ENCODE results near the gene PRCP.
"Not testable (repeated sequence)": the region's sequence is repeated elsewhere in the genome, so short reads cannot be mapped to it uniquely, and the experiment has no call there.

PRCP gene

DNA sequence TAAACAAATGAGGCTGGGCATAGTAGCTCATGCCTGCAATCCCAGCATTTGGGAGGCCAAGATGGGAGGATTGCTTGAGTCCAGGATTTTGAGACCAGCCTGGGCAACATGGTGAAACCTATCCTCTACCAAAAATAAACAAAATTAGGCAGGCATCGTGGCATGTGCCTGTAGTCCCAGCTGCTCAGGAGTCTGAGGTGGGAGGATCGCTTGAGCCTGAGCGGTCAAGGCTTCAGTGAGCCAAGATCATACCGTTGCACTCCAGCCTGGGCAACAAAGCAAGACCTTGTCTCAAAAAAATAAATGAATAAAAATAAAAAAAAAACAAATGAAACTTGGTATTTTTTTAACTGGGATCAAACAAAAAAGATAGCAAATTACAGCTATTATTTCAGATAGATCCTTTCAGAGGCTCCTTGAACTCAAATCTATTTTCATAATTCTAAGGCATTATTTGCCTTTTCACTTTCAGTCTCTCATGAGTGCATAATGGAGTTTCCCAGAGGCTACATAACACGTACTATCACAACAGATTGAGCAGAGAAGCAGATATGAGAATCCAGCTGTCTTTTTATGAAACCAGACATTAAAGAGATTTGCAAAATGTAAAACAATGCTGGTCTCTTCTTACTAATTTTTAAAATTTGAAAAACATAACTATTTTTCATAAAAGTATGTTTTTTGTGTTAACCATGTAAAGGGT, 24.4 kb upstream of the PRCP start:
- H3K4me3 ChIP-seq (ENCODE audit: low read length) = no peak overlapping the region
- no peak for DNase-seq (ENCODE audit: low read depth)
- TF ChIP-seq, protein P1, sequence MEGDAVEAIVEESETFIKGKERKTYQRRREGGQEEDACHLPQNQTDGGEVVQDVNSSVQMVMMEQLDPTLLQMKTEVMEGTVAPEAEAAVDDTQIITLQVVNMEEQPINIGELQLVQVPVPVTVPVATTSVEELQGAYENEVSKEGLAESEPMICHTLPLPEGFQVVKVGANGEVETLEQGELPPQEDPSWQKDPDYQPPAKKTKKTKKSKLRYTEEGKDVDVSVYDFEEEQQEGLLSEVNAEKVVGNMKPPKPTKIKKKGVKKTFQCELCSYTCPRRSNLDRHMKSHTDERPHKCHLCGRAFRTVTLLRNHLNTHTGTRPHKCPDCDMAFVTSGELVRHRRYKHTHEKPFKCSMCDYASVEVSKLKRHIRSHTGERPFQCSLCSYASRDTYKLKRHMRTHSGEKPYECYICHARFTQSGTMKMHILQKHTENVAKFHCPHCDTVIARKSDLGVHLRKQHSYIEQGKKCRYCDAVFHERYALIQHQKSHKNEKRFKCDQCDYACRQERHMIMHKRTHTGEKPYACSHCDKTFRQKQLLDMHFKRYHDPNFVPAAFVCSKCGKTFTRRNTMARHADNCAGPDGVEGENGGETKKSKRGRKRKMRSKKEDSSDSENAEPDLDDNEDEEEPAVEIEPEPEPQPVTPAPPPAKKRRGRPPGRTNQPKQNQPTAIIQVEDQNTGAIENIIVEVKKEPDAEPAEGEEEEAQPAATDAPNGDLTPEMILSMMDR (IDR thresholded peaks at IDR 0.05; ENCODE audit: insufficient read depth, low read depth, low read length, missing control alignments) = no peak

GRCh38 chr11:82922396-82923173, 22.4 kb upstream of the PRCP start:
- DNase-seq (ENCODE audit: low read depth) = not testable (repeated sequence)

DNA sequence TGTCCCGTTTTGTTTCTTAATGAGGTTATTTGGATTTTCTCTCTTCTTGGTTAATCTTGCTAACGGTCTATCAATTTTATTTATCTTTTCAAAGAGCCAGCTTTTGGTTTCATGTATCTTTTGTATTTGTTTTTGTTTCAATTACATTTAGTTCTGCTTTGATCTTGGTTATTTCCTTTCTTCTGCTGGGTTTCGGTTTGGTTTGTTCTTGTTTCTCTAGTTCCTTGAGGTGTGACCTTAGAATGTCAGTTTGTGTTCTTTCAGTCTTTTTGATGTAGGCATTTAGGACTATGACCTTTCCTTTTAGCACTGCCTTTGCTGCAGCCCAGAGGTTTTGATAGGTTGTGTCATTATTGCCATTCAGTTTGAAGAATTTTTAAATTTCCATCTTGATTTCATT, 20.0 kb upstream of the PRCP start:
- not testable (repeated sequence) for H3K4me3 ChIP-seq (ENCODE audit: low read length); DNase-seq (ENCODE audit: low read depth)

More at GRCh38 chr11:82922396-82923173, 22.4 kb upstream of the PRCP start:
- not testable (repeated sequence) for H3K4me3 ChIP-seq (ENCODE audit: low read length)

- DNase-seq (ENCODE audit: low read depth); H3K4me3 ChIP-seq (ENCODE audit: low read length): not testable (repeated sequence)
These were observed 19.6 kb upstream of the PRCP start for GRCh38 chr11:82919786-82920185.

DNA sequence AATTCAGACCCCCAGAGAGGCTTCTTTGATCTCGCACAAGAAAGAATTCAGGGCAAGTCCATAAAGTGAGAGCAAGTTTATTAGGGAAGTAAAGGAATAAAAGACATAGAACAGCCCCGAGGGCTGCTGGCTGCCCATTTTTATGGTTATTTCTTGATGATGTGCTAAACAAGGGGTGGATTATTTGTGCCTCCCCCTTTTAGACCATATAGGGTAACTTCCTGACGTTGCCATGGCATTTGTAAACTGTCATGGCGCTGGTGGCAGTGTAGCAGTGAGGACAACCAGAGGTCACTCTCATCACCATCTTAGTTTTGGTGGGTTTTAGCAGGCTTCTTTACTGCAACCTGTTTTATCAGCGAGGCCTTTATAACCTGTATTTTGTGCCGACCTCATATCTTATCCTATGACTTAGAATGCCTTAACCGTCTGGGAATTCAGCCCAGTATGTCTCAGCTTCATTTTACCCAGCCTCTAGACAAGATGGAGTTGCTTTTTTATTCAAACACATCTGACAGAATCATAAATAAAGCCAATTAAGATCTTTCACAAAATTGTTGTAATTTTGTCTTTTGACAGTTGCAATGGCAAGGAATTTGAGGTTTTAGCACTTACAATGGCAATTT, 8.9 kb upstream of the PRCP start:
- no peak for DNase-seq (ENCODE audit: low read depth)
- TF ChIP-seq, protein P1 (IDR thresholded peaks at IDR 0.05; ENCODE audit: insufficient read depth, low read depth, low read length, missing control alignments) = no peak
- no peak overlapping the region for H3K4me3 ChIP-seq (ENCODE audit: low read length)

GRCh38 chr11:82908311-82908710, 8.1 kb upstream of the PRCP start:
- H3K4me3 ChIP-seq (ENCODE audit: low read length) = no peak overlapping the region
- DNase-seq (ENCODE audit: low read depth) = no peak
- TF ChIP-seq, protein P1 (IDR thresholded peaks at IDR 0.05; ENCODE audit: insufficient read depth, low read depth, low read length, missing control alignments) = no peak

DNA sequence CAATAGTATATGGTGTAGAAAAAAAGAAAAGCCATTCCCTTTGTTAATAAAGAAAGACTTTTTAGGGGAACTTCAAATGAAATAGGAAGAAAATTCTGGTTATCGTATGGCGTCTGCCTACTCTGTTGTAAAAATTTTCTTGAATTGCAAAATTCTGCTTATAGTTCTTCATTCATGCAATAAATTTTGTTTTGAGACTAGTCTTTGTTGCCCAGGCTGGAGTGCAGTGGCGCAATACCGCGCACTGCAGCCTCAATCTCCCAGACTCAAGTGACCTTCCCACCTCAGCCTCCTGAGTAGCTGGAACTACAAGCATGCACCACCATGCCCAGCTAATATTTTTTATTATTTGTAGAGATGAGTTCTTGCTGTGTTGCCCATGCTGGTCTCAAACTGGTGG, 7.1 kb upstream of the PRCP start:
- H3K4me3 ChIP-seq (ENCODE audit: low read length) = no peak overlapping the region
- TF ChIP-seq, protein P1 (IDR thresholded peaks at IDR 0.05; ENCODE audit: insufficient read depth, low read depth, low read length, missing control alignments) = no peak
- DNase-seq (ENCODE audit: low read depth) = no peak

DNA sequence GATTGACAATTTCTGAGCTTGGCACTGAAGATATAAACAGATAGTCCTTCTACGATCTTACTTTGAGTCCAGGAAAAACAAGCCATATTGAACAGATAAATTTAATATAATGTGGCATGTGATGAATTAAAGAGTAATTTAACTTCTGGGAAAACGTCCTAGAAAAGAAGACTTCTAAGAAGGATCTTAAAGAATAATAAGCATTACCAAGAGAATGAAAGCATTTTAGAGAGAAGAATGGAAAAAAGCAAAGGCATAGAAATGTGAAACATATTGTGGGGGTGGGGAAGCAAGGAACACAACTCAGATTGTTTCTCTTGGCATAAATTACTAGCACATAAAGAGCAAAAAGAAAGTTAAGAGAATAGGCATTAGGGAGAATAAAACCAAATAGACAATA, 6.7 kb upstream of the PRCP start:
- DNase-seq (ENCODE audit: low read depth) = no peak
- TF ChIP-seq, protein P1 (IDR thresholded peaks at IDR 0.05; ENCODE audit: insufficient read depth, low read depth, low read length, missing control alignments) = no peak
- no peak overlapping the region for H3K4me3 ChIP-seq (ENCODE audit: low read length)
